ENCODE measurements around the gene HNRNPC.
"Not testable (repeated sequence)": the region's sequence is repeated elsewhere in the genome, so short reads cannot be mapped to it uniquely, and the experiment has no call there.

Gene HNRNPC

GRCh38 chr14:21244544-21244943 lies 24.7 kb downstream of the HNRNPC start:
- DNase-seq (ENCODE audit: low spot score): no peak

GRCh38 chr14:21241218-21241819 lies 27.9 kb downstream of the HNRNPC start:
- peak; percentile 36 for DNase-seq (ENCODE audit: low spot score)

- DNase-seq (ENCODE audit: low spot score): no peak
Observed at GRCh38 chr14:21240417-21240816, 28.8 kb downstream of the HNRNPC start.

- DNase-seq (ENCODE audit: low spot score): no peak
Observed at GRCh38 chr14:21238823-21239518, 30.3 kb downstream of the HNRNPC start.

- DNase-seq (ENCODE audit: low spot score): no peak
Observed at GRCh38 chr14:21236948-21237797, 32.1 kb downstream of the HNRNPC start.

GRCh38 chr14:21234112-21234511 lies 35.1 kb downstream of the HNRNPC start:
- no peak for DNase-seq (ENCODE audit: low spot score)

- no peak for DNase-seq (ENCODE audit: low spot score)
Observed at GRCh38 chr14:21233457-21234076, 35.7 kb downstream of the HNRNPC start.

GRCh38 chr14:21231020-21231652 lies 38.1 kb downstream of the HNRNPC start:
- DNase-seq (ENCODE audit: low spot score): no peak

GRCh38 chr14:21229821-21230220 lies 39.4 kb downstream of the HNRNPC start:
- DNase-seq (ENCODE audit: low spot score): no peak

- DNase-seq (ENCODE audit: low spot score): no peak
Observed at GRCh38 chr14:21227981-21228380, 41.3 kb downstream of the HNRNPC start.

GRCh38 chr14:21227150-21227549 lies 42.1 kb downstream of the HNRNPC start:
- no peak for DNase-seq (ENCODE audit: low spot score)

- DNase-seq (ENCODE audit: low spot score): no peak
Observed at GRCh38 chr14:21226467-21226866, 42.8 kb downstream of the HNRNPC start.

- DNase-seq (ENCODE audit: low spot score): not testable (repeated sequence)
Observed at GRCh38 chr14:21225164-21225563, 44.1 kb downstream of the HNRNPC start.

- DNase-seq (ENCODE audit: low spot score): peak; percentile 14
Observed at GRCh38 chr14:21220874-21221477, 48.3 kb downstream of the HNRNPC start.

- DNase-seq (ENCODE audit: low spot score): no peak
Observed at GRCh38 chr14:21219561-21220111, 49.6 kb downstream of the HNRNPC start.

- DNase-seq (ENCODE audit: low spot score): no peak
Observed at GRCh38 chr14:21219120-21219519, 50.1 kb downstream of the HNRNPC start.

- DNase-seq (ENCODE audit: low spot score): no peak
Observed at GRCh38 chr14:21215879-21216251, 53.4 kb downstream of the HNRNPC start.

GRCh38 chr14:21215130-21215878 lies 53.9 kb downstream of the HNRNPC start:
- no peak for DNase-seq (ENCODE audit: low spot score)

- no peak for DNase-seq (ENCODE audit: low spot score)
Observed at GRCh38 chr14:21213652-21214051, 55.6 kb downstream of the HNRNPC start.

- not testable (repeated sequence) for DNase-seq (ENCODE audit: low spot score)
Observed at GRCh38 chr14:21212824-21213223, 56.4 kb downstream of the HNRNPC start.

- DNase-seq (ENCODE audit: low spot score): no peak
Observed at GRCh38 chr14:21211509-21211908, 57.7 kb downstream of the HNRNPC start.
